BE2C (cell line): ENCODE results near the gene RBPMS2.

Source experiments
- DNase-seq: peaks from one replicate; pipeline ENCODE4 v3.0.0-alpha.2; 2020
- H3K27me3 ChIP-seq: fragments of 250-450 bp; sonication (Bioruptor Pico); 2 replicates; pipeline ENCODE4 v1.5.1; 2020; ENCODE audit warnings: mild to moderate bottlenecking
- H3K36me3 ChIP-seq: fragments of 250-450 bp; sonication (Bioruptor Pico); 2 replicates; pipeline ENCODE4 v1.5.1; 2020; ENCODE audit warnings: mild to moderate bottlenecking
- H3K4me1 ChIP-seq: fragments of 250-450 bp; sonication (Bioruptor Pico); 2 replicates; pipeline ENCODE4 v1.5.1; 2020
- H3K4me3 ChIP-seq: 2 replicates; pipeline ENCODE4 v1.5.1; 2011; ENCODE audit warnings: low read depth, low read length
- H3K9me3 ChIP-seq: fragments of 250-450 bp; sonication (Bioruptor Pico); 2 replicates; pipeline ENCODE4 v1.5.1; 2020
- TF ChIP-seq, protein P1 (sequence below): IDR thresholded peaks from 2 replicates; pipeline ENCODE4 v1.5.1; 2012; ENCODE audit warnings: mild to moderate bottlenecking, low read depth, low read length

Gene RBPMS2

DNA sequence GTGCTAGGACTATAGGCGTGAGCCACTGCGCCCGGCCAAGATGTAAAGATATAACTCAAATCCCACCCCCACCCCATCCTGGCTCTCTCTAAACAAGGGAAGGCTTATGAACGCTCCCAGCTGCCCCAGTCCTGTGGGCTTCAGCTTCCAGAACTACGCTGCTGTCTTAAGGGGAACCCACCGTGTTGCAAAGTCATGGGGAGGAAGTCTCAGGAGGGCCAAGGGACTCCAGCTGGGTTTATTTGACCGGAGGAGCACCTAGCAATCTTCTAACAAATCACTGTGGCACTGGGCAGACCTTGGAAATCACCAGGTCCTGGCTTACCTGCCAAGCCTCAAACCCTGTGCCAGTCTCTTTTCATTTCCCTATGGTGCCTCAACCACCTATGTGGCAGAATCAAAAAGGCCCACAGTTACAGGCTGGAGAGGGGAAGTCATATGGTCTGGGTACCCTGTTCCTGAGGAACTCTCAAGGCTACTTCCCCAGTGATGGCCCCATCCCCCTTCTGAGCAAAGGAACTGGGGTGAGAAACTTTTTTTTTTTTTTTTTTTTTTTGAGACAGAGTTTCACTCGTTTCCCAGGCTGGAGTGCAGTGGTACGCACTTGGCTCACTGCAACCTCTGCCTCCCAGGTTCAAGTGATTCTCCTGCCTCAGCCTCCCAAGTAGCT is 83.4 kb downstream of the RBPMS2 start:
- Histone ChIP-seq H3K9me3 (no peaks in the 10 kb centered on the region), H3K27me3 (no peaks in the 10 kb centered on the region), H3K4me1 (peaks cover 29% of the 10 kb centered on the region), H3K36me3 (peaks cover 73% of the 10 kb centered on the region), H3K4me3 (no peak overlapping the region)
- TF ChIP-seq, protein P1, sequence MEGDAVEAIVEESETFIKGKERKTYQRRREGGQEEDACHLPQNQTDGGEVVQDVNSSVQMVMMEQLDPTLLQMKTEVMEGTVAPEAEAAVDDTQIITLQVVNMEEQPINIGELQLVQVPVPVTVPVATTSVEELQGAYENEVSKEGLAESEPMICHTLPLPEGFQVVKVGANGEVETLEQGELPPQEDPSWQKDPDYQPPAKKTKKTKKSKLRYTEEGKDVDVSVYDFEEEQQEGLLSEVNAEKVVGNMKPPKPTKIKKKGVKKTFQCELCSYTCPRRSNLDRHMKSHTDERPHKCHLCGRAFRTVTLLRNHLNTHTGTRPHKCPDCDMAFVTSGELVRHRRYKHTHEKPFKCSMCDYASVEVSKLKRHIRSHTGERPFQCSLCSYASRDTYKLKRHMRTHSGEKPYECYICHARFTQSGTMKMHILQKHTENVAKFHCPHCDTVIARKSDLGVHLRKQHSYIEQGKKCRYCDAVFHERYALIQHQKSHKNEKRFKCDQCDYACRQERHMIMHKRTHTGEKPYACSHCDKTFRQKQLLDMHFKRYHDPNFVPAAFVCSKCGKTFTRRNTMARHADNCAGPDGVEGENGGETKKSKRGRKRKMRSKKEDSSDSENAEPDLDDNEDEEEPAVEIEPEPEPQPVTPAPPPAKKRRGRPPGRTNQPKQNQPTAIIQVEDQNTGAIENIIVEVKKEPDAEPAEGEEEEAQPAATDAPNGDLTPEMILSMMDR = no peak
- DNase-seq = no peak

DNA sequence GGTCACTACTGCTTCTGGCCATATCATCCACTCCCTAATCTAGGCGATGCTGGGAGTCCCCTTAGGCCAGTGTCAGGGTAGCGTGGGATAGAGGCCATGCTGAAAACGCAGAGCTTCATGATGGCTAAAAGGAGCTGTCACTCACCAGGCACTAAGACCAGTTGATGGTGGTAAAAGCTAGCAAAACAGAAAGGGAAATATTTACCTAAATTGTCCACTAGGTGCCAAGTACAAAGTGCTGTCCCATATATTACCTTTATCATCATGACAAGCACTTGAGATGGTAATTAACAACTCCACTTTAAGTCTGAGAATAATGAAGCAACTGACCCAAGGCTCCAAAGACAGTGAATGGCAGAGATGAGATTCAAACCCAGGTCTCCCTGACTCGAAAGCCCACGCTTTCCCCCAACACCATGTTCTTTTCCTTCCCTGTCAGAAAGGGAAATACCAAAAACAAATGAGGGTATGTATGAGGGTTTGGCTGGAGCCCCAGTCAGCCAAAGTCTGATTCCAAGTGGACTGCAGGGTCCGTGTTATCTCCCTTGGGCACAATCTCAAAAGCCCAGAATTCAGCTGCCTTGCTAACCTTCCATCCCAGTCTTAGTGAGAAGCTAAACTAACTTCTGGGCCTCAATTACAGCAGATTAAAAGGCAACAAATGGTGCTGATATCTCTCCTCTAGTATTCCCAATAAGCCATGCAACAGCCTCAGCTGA is 84.7 kb downstream of the RBPMS2 start:
- H3K36me3 ChIP-seq = peaks cover 79% of the 10 kb centered on the region

DNA sequence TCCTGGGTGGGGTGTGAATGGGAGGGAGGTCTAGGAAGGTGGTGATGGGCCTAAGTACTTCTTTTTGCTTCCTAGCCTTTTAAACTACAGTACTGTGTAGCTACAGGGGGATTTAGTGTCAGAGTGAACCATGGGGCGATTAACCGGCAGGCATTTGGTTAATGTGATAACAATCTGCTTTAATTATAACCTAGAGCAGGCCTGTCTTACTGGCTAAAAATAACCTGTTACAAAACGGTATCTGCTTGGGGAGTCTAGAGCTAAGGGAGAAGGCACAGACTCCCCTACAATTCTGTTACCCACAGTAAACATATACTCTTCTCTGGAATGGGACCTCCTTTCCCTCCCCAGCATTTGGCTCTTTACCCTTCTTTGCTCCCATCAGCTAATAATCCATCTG is 85.4 kb downstream of the RBPMS2 start:
- H3K36me3 ChIP-seq = peaks cover 82% of the 10 kb centered on the region
- peaks cover 15% of the 10 kb centered on the region for H3K4me1 ChIP-seq
- no peak overlapping the region for H3K4me3 ChIP-seq
- H3K9me3 ChIP-seq = no peaks in the 10 kb centered on the region
- DNase-seq = no peak
- H3K27me3 ChIP-seq = no peaks in the 10 kb centered on the region
- TF ChIP-seq, protein P1 = no peak

More for the DNA sequence above, 84.7 kb downstream of the RBPMS2 start:
- Histone ChIP-seq H3K4me1 (peaks cover 22% of the 10 kb centered on the region), H3K4me3 (no peak overlapping the region), H3K9me3 (no peaks in the 10 kb centered on the region), H3K27me3 (no peaks in the 10 kb centered on the region)
- DNase-seq = no peak
- TF ChIP-seq, protein P1 = peak; percentile 38
